ENCODE measurements around the gene SKOR1.

SKOR1 gene

GRCh38 chr15:67854358-67854757, 29.0 kb downstream of the SKOR1 start:
- Histone ChIP-seq H3K4me1 (no peaks in the 10 kb centered on the region), H3K36me3 (no peaks in the 10 kb centered on the region), H3K27ac (no peak overlapping the region), H3K27me3 (no peaks in the 10 kb centered on the region), H3K9me3 (peaks cover 0 to 4% (median 0%) of the 10 kb centered on the region in 3 donors), H3K4me3 (no peak overlapping the region)
- intact Hi-C loops (cut with DNase I; ENCODE audit: low total_unique reads): no loop called here
- DNase-seq: no peak
- TF ChIP-seq, protein P1, sequence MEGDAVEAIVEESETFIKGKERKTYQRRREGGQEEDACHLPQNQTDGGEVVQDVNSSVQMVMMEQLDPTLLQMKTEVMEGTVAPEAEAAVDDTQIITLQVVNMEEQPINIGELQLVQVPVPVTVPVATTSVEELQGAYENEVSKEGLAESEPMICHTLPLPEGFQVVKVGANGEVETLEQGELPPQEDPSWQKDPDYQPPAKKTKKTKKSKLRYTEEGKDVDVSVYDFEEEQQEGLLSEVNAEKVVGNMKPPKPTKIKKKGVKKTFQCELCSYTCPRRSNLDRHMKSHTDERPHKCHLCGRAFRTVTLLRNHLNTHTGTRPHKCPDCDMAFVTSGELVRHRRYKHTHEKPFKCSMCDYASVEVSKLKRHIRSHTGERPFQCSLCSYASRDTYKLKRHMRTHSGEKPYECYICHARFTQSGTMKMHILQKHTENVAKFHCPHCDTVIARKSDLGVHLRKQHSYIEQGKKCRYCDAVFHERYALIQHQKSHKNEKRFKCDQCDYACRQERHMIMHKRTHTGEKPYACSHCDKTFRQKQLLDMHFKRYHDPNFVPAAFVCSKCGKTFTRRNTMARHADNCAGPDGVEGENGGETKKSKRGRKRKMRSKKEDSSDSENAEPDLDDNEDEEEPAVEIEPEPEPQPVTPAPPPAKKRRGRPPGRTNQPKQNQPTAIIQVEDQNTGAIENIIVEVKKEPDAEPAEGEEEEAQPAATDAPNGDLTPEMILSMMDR (IDR thresholded peaks at IDR 0.05): no peak

- H3K4me3 ChIP-seq: no peak overlapping the region
- no peaks in the 10 kb centered on the region for H3K27me3 ChIP-seq
- no peak for DNase-seq
- H3K36me3 ChIP-seq: no peaks in the 10 kb centered on the region
- TF ChIP-seq, protein P1 (IDR thresholded peaks at IDR 0.05): no peak
- H3K27ac ChIP-seq: no peak overlapping the region
- intact Hi-C loops (cut with DNase I; ENCODE audit: low total_unique reads): no loop called here
- no peaks in the 10 kb centered on the region for H3K9me3 ChIP-seq
- no peaks in the 10 kb centered on the region for H3K4me1 ChIP-seq
Observed at GRCh38 chr15:67855842-67856241, 30.5 kb downstream of the SKOR1 start.

DNA sequence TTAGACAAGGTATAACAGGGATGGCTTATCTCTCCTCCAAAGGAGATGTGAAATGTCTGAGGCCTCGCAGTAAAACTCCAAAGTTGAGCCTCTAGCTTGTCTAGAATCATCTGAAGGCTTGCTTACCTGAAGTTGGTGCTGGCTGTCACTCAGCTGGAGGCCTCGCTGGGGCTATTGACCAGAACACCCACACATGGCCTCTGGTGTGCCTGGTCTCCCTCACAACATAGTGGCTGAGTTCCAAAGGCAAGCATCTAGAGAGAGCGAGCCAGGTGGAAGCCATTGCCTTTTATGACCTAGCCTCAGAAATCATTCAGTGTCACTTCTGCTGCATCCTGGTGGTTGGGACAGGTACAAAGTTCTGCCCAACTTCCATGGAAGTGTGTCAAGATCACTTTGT, 31.9 kb downstream of the SKOR1 start:
- H3K9me3 ChIP-seq: no peaks in the 10 kb centered on the region
- H3K27me3 ChIP-seq: no peaks in the 10 kb centered on the region
- H3K27ac ChIP-seq: no peak overlapping the region
- intact Hi-C loops (cut with DNase I; ENCODE audit: low total_unique reads): no loop called here
- DNase-seq: no peak
- TF ChIP-seq, protein P1 (IDR thresholded peaks at IDR 0.05): no peak
- H3K36me3 ChIP-seq: no peaks in the 10 kb centered on the region
- H3K4me1 ChIP-seq: no peaks in the 10 kb centered on the region
- no peak overlapping the region for H3K4me3 ChIP-seq

DNA sequence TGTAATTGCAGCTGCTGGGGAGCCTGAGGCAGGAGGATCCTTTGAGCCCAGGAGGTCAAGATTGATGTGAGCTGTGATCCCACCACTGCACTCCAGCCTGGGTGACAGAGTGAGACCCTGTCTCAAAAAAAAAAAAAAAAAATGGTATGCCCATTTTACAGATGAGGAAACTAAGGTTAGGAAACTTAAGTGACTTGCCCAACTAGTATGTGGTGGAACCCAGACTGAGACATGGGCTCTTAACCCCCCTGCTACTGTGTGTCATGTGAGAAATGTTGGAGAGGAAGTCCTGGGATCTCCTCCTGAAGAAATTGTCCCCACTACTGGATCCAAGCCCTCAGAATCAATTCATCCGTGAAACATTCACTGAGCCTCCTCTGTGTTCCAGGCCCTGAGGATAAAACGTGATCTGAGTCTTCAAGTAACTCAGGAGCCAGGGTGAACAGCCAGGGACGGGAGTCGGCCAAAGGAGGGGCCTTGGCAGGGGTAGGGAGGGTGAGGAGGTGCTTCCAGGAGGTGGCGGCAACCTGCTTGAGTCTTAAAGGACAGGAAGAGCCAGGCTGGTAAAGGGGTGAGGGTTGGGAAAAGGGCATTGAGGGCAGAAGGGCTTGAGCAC, 34.1 kb downstream of the SKOR1 start:
- Histone ChIP-seq H3K36me3 (no peaks in the 10 kb centered on the region), H3K27ac (no peak overlapping the region), H3K4me3 (no peak overlapping the region), H3K27me3 (no peaks in the 10 kb centered on the region), H3K9me3 (no peaks in the 10 kb centered on the region), H3K4me1 (peaks cover 0 to 15% (median 11%) of the 10 kb centered on the region in 4 donors)
- DNase-seq: no peak
- TF ChIP-seq, protein P1 (IDR thresholded peaks at IDR 0.05): no peak
- intact Hi-C loops (cut with DNase I; ENCODE audit: low total_unique reads): no loop called here

DNA sequence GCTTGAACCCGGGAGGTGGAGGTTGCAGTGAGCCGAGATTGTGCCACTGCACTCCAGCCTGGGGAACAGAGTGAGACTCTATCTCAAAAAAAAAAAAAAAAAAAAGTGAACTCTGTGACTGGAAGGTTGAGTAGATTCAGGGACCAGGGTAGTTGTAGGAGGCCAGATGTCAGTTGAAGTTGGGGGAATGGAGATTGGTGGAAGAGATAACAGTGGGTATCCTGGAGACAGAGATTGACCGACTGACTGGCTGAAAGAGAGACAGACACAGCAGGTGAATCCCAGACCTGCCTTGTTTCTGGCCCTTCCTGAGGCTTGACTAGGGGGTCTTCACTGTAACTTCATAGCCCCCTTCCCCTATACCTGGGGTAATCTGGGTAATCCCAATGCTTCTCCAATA, 36.7 kb downstream of the SKOR1 start:
- Histone ChIP-seq H3K4me3 (no peak overlapping the region), H3K36me3 (no peaks in the 10 kb centered on the region), H3K27me3 (no peaks in the 10 kb centered on the region), H3K4me1 (peaks cover 0 to 15% (median 11%) of the 10 kb centered on the region in 4 donors), H3K27ac (no peak overlapping the region), H3K9me3 (no peaks in the 10 kb centered on the region)
- TF ChIP-seq, protein P1 (IDR thresholded peaks at IDR 0.05): no peak
- intact Hi-C loops (cut with DNase I; ENCODE audit: low total_unique reads): loop anchor here (2.0 to 10.0 kb wide), 3 partner anchors 193 to 345 kb away; partner anchors contain the start of genes CALML4 and PIAS1
- no peak for DNase-seq

Measured in tibial artery (tissue), 4 donors.